ENCODE measurements around the gene RBM44.
"Not testable (repeated sequence)": the region's sequence is repeated elsewhere in the genome, so short reads cannot be mapped to it uniquely, and the experiment has no call there.

The RBM44 gene

DNA sequence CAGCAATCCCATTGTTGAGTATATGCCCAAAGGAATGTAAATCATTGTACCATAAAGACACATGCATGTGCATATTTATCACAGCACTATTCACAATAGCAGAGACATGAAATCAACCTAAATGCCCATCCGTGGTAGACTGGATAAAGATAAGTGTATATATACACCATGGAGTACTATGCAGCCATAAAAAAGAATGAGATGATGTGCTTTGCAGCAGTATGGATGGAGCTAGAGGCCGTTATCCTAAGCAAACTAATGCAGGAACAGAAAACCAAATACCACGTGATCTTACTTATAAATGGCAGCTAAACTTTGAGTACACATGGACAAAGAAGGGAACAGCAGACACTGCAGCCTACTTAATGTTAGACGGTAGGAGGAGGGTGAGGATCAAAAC lies 42.5 kb downstream of the RBM44 start:
- in situ Hi-C loops (cut with MboI; ENCODE audit: low sequenced_read_pairs, unreplicated experiment): no loop called here

DNA sequence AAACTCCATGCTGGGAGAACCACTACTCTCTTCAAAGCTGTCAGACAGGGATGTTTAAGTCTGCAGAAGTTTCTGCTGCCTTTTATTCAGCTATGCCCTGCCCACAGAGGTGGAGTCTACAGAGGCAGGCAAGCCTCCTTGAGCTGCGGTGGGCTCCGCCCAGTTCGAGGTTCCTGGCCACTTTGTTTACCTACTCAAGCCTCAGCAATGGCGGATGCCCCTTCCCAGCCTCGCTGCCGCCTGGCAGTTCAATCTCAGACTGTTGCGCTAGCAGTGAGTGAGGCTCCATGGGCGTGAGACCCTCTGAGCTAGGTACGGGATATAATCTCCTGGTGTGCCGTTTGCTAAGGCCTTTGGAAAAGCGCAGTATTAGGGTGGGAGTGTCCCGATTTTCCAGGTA lies 50.4 kb downstream of the RBM44 start:
- DNase-seq (ENCODE audit: low spot score); in situ Hi-C loops (cut with MboI; ENCODE audit: low sequenced_read_pairs, unreplicated experiment): not testable (repeated sequence)

More for the DNA sequence above, 42.5 kb downstream of the RBM44 start:
- DNase-seq (ENCODE audit: low spot score): no peak
- TF ChIP-seq, protein P1, sequence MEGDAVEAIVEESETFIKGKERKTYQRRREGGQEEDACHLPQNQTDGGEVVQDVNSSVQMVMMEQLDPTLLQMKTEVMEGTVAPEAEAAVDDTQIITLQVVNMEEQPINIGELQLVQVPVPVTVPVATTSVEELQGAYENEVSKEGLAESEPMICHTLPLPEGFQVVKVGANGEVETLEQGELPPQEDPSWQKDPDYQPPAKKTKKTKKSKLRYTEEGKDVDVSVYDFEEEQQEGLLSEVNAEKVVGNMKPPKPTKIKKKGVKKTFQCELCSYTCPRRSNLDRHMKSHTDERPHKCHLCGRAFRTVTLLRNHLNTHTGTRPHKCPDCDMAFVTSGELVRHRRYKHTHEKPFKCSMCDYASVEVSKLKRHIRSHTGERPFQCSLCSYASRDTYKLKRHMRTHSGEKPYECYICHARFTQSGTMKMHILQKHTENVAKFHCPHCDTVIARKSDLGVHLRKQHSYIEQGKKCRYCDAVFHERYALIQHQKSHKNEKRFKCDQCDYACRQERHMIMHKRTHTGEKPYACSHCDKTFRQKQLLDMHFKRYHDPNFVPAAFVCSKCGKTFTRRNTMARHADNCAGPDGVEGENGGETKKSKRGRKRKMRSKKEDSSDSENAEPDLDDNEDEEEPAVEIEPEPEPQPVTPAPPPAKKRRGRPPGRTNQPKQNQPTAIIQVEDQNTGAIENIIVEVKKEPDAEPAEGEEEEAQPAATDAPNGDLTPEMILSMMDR (IDR thresholded peaks at IDR 0.05; ENCODE audit: borderline replicate concordance, control extremely low read depth, extremely low read depth, insufficient read depth, missing control alignments): no peak

DNA sequence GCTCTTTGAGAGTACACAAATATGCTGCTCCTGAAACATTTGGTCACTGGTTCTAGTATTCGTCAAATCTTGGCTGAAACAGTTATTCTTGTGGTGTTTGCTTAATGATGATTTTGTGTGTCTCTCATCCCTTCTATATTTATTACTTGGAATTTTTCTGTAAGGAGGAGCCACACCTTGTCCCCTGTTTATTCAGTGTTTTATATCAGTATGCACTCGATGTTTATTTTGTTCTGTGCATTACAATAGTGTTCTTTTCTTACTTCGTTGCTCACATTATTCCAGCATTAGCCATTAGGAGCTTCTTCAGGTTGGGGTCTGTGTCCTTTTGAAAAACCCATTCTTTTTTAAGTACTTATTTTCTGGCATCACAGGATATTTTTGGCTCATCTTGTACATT lies 55.7 kb downstream of the RBM44 start:
- TF ChIP-seq, protein P1 (IDR thresholded peaks at IDR 0.05; ENCODE audit: borderline replicate concordance, control extremely low read depth, extremely low read depth, insufficient read depth, missing control alignments): peak; percentile 4
- no peak for DNase-seq (ENCODE audit: low spot score)
- in situ Hi-C loops (cut with MboI; ENCODE audit: low sequenced_read_pairs, unreplicated experiment): no loop called here

DNA sequence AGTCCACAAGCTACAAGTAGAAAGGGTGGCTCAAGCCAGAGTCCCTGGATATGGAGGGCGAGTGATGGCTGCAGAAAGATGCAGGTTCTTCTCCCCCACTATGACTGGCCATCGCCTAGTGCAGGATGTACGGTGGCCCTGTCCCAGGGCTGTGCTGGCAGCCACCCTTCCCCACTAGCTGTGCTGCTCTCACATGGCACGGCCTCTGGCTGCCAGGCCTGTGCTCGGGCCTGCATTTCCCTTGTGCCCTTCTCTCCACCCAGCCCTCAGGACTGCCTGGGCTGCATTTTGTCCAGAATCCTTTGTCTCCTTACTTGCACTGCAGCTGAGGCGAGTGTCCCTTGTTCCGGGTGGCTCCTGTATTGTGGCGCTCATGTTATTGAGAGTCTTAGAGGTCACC lies 59.2 kb downstream of the RBM44 start:
- no peak for DNase-seq (ENCODE audit: low spot score)
- in situ Hi-C loops (cut with MboI; ENCODE audit: low sequenced_read_pairs, unreplicated experiment): no loop called here
- TF ChIP-seq, protein P1 (IDR thresholded peaks at IDR 0.05; ENCODE audit: borderline replicate concordance, control extremely low read depth, extremely low read depth, insufficient read depth, missing control alignments): no peak

DNA sequence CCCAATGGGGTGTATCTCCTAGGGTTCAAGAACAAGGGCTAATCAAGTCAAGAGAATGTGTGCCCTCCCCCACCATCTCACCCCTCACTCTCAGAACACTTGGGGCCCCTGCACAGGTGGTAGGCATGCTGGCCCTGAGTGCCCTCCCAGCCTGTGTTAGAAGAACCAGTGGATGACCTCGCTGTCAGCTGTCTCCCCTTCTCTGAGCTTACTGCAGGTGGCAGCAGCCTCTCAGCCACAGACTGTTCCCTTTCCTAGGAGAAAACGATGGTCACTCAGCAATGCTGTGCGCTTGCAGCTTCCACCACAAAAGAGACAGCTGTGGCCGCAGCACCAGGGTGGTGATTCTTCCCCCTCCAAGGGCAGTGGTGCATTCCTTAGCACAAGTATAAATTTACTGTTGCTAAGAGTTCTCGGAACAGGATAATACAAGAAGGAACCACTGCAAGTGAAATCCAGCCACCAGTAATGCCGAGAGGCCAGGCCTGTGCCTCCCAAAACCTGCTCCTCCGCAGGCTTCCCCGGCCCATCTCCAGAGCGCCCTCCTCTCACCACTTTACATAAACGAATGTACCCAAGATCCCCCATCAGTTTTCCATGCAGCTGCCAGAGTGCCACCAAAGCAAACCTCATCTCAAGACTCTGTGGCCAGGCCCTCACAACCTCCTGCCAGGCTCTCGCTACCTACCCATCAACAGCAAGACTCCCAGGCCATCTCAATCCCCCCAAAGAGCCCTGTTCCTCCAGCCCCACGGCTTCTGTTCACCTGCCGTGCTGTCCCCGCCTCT lies 59.9 kb downstream of the RBM44 start:
- TF ChIP-seq, protein P1 (IDR thresholded peaks at IDR 0.05; ENCODE audit: borderline replicate concordance, control extremely low read depth, extremely low read depth, insufficient read depth, missing control alignments): peak; percentile 80
- DNase-seq (ENCODE audit: low spot score): peak; percentile 86
- in situ Hi-C loops (cut with MboI; ENCODE audit: low sequenced_read_pairs, unreplicated experiment): no loop called here

DNA sequence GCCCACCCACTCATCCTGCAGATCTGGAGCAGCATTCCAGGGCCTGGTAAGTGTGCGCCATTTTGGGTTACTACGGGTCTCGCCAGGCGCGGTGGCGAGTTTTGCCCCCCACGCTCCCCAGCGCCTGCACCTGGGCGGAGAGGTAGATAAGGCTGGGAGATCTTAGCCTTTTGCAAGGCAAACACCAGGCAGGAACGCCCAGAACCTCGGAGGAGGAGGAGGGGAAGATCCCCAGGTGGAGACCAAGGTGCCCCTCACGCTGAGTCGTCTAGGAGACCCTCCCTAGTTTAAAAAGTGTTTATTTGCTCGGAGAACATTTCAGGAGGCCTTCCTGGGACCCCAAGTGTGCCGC lies 60.5 kb downstream of the RBM44 start:
- in situ Hi-C loops (cut with MboI; ENCODE audit: low sequenced_read_pairs, unreplicated experiment): no loop called here

More for the DNA sequence above, 60.5 kb downstream of the RBM44 start:
- DNase-seq (ENCODE audit: low spot score): no peak
- TF ChIP-seq, protein P1 (IDR thresholded peaks at IDR 0.05; ENCODE audit: borderline replicate concordance, control extremely low read depth, extremely low read depth, insufficient read depth, missing control alignments): no peak
